GM12864 (cell line): ENCODE measurements around the gene BCL7B.
"Not testable (repeated sequence)": the region's sequence is repeated elsewhere in the genome, so short reads cannot be mapped to it uniquely, and the experiment has no call there.

Experiments
- DNase-seq: peaks from one replicate; pipeline ENCODE4 v3.0.0-alpha.2; 2011; ENCODE audit warnings: low read depth
- H3K4me3 ChIP-seq: 2 replicates; pipeline ENCODE4 v1.5.1; 2011; ENCODE audit warnings: mild to moderate bottlenecking, low read depth, low read length, control low read depth
- TF ChIP-seq, protein P1 (sequence below): IDR thresholded peaks from 2 replicates; pipeline ENCODE4 v1.5.1; 2011; ENCODE audit warnings: low read depth, mild to moderate bottlenecking, moderate library complexity, low read length, control low read depth, inconsistent platforms; ENCODE audit errors: missing control alignments

BCL7B gene

DNA sequence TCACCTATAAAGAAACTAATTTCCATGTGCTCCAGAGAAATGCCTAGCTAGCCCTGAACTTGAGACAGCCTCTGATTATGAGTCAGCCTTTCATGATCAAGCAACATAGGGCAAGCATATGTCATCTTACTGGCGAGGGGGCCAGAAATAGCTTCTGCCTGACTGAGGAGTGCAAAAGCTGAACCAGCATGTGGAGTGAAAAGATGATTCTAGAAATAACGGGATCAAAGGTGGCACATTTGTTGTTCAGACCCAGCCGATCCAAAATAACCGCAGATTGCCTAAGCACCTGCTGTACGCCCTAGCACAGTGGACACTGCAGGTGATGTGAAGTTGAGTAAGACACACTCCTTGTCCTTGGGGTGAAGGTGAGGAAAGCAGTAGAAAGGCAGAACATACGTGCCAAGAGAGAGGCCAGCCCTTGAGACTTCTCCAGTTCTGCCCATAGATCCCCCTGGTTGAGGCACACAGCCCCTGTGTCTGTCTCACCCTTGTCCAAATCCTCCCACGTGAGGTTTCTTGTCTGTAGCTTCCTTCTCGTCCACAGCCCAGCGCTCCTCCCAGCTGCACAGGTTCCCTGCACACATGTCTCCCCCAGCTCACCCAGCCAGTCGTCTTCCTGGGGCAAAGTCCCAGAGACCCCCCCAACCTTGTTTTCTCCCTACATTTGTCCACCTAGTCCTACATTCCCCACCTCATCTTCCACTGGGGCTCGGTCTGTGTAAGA is 2.8 kb upstream of the BCL7B start:
- no peak for DNase-seq
- TF ChIP-seq, protein P1, sequence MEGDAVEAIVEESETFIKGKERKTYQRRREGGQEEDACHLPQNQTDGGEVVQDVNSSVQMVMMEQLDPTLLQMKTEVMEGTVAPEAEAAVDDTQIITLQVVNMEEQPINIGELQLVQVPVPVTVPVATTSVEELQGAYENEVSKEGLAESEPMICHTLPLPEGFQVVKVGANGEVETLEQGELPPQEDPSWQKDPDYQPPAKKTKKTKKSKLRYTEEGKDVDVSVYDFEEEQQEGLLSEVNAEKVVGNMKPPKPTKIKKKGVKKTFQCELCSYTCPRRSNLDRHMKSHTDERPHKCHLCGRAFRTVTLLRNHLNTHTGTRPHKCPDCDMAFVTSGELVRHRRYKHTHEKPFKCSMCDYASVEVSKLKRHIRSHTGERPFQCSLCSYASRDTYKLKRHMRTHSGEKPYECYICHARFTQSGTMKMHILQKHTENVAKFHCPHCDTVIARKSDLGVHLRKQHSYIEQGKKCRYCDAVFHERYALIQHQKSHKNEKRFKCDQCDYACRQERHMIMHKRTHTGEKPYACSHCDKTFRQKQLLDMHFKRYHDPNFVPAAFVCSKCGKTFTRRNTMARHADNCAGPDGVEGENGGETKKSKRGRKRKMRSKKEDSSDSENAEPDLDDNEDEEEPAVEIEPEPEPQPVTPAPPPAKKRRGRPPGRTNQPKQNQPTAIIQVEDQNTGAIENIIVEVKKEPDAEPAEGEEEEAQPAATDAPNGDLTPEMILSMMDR = no peak
- H3K4me3 ChIP-seq = no peak overlapping the region

DNA sequence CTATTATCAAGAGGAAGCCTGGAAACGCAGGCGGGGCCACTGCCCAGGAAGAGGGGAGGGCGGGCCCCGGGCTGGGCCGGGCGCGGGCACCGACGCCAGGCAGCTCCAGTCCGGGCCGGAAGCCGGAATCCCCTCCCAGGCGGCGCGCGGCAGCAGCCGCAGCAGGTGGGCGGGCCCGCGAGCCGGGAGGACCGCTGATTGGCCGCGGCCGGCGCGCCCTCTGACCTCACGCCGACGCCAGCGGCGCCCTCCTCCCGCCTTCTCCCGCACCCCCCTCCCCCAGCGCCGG is 438 bp downstream of the BCL7B start:
- H3K4me3 ChIP-seq = peak overlapping the region; percentile 87
- DNase-seq = peak; percentile 62
- TF ChIP-seq, protein P1 = no peak

DNA sequence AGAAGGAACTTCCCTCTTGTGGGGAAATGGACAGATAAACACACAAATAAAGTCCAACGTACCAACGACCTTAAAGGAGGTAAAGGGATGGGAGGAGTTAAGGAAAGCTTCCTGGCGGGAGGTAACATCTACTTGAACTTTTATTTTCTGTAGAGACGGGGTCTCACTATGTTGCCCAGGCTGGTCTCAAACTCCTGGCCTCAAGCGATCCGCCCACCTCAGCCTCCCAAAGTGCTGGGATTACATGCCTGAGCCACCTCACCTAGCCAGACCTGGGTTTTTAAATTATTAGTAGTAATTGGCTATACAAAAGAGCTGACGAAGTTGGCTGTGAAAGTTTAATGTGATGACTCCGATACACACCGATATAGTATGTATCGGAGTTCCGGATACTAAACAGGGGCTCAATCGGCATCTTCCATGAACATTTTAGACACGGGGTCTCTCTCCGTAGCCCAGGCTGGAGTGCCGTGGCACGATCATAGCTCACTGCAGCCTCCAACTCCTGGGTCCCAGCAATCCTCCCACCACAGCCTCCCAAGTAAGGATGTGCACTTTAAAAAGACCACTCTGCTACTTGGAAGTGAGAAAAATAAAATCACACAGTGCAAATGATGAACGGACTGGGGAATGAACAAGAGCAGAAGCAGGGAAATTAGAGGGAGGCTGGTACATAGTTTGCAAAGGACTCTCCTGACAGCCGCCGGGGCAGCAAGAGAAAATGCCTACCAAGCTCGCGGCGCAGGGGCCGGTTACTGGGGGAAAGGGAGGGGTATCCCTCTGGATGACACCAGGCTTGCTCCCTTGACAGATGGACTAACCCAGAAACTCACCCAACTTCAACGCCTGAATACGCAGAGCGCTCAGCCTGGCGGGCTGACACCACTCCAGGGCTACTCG is 1.0 kb downstream of the BCL7B start:
- peak overlapping the region; percentile 87 for H3K4me3 ChIP-seq
- no peak for DNase-seq
- TF ChIP-seq, protein P1 = no peak

DNA sequence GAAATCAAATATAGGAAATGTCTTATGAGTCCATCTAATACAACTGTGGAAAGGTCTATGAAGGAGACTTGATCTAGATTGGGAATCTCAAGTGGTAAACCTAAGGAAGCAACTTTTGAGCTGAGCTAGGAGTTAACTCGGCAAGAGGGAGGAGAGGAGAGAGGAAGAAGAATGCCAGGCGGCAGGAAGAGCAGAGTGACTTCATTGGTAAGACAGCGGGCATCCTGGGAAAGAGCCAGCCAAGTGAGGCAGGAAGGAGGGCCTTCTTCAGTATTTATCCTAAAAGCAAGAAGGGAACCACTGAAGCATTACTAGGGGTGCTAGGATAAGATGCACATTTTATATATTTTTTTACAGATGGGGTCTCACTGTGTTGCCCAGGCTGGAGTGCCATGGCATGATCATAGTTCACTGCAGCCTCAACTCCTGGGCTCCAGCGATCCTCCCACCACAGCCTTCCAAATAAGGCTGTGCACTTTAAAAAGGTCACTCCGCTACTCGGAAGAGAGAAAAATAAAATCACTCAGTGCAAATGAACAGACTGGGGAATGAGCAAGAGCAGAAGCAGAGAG is 2.0 kb downstream of the BCL7B start:
- TF ChIP-seq, protein P1 = no peak
- no peak overlapping the region; the same call in 1 of the 2 replicates for H3K4me3 ChIP-seq
- DNase-seq = no peak

DNA sequence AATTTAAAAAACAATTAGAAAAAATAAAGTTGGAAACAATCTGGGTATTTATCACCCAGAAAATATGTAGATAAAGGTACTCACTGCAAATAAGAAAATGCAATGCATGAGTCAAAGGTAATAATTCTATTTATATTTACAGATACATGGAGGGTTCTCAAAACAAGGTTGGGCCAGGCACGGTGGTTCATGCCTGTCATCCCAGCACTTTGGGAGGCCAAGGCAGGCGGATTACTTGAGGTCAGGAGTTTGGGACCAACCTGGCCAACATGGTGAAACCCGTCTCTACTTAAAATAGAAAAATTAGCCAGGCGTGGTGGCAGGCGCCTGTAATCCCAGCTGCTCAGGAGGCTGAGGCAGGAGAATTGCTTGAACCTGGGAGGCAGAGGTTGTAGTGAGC is 7.4 kb downstream of the BCL7B start:
- DNase-seq, H3K4me3 ChIP-seq: not testable (repeated sequence)

DNA sequence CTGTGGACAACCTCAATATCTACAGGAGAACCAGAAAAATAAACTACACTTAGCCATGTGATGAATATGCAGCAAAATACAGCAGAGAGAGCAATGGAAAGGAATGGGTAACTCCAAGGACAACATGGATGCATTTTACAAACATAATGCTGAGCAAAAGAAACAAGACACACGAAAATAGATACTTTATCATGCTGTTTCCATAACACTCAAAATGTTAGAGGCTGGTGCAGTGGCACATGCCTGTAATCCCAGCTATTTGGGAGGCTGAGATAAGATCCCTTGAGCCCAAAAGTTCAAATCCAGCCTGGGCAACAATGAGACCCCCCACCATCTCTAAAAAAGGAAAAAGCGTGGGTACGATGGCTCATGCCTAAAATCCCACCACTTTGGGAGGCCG is 8.3 kb downstream of the BCL7B start:
- TF ChIP-seq, protein P1 = no peak
- no peak overlapping the region for H3K4me3 ChIP-seq

DNA sequence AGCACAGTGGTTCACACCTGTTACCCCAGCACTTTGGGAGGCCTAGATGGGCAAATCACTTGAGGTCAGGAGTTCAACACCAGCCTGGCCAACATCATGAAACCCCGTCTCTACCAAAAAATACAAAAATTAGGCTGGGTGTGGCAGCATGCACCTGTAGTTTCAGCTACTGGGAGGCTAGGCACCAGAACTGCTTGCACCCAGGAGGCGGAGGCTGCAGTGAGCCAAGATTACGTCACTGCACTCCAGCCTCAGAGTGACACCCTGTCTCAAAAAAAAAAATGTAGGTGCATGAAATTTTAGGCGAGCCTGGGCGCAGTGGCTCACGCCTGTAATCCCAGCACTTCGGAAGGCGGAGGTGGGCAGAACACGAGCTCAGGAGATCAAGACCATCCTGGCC is 9.6 kb downstream of the BCL7B start:
- TF ChIP-seq, protein P1 = no peak
- H3K4me3 ChIP-seq = no peak overlapping the region
- DNase-seq = no peak

More for the DNA sequence above, 8.3 kb downstream of the BCL7B start:
- DNase-seq = no peak
